NCI-H1694 (cell line): ENCODE results near the gene LRRN4.
"Not testable (repeated sequence)": the region's sequence is repeated elsewhere in the genome, so short reads cannot be mapped to it uniquely, and the experiment has no call there.

Experiments used
- DNase-seq: peaks from one replicate; lab custom pipeline; 2025; lab: John Stamatoyannopoulos, UW

The LRRN4 gene

DNA sequence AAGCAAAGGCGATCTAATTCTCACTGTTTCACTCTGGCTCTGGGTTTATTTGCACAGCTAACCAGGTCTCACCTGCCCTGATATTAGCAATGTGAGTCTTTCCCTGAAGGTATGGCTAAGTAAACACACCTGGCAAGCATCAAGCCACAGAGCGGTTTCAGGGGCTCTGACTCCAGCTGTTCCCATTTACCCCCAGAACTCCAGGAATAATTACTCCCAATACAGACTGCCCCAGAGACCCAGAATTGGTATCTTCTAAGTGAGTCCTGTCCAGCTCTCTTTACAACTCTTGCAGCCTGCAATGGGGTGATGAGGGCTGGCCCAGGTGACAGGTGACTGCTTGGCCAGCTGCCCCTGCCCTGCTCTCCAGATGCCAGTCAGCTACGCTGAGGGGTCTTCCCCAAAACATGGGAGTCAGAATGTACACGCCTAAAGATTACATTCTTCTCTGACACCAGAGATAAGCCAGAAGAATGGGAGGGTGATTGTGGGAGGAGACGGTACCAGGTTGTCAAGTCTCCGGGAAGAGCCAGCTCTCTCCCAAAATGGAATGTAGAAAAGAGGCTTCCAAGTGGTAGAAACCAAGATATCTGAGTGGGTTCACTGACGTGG lies 4.9 kb upstream of the LRRN4 start:
- DNase-seq: no peak

DNA sequence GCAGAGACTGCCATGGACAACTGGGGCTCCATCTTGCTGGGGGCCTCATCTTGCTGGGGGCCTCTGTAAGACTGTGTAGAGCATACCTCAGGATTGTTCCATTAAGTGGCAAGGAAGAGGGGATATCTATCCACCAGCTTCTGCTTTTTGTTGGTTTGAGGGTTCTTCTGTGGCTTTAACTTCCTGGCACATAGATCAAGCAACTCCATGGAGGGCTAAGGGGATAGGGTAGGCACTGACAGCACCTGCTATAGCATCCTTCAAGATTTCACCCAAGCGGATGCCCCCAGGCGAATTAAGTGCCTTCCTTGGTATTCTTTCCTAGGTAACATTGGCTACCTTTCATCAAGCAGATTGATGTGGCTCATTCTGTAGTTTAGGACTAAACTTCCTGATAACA lies 3.8 kb upstream of the LRRN4 start:
- DNase-seq: no peak

DNA sequence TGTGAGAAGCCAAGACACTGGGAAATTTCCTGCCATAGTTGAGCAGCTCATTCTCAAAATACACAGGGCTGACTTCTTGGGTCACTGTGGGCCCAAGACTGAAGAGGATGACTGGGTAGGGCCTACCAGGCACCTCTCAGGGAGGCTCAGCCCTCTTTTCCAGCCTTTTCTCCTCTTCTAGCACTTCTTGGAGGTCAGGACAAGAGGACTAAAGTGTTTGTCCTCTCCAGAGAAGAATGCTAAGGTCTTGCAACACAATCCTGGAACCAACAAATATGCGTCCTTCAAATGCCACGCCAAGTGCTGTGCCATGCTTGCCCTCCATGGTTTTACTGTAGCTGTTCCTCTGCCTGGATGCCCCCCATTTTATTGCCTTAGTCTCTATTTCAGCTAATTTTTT lies 3.3 kb upstream of the LRRN4 start:
- no peak for DNase-seq

DNA sequence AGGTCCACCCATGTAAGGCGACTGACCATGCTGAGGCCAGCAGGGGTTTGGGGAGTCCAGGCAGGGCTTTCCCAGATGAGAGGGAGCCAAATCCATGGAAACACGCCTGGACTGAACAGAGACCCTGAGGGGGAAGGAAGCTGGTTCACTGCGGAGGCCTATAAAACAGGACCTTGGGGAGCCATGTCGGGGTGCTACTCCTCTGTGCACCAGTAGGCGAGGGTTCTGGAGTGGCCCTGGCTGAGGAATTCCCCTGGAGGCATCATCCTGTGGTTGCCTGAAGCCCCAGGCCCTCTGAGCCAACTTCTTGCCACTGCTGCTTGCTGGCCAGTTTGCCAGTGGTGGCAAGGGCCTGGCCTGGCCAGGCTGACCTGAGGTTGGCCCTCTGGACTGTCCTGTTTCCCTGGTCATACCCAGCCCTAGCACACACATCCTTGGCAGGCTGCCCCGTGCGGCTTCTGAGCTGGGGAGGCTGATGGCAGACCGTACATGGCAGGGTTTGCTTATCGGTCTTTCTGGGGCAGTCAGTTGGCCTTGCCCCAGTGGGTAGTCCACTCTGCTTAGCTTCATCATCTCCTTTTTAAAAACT lies 2.2 kb upstream of the LRRN4 start:
- no peak for DNase-seq

DNA sequence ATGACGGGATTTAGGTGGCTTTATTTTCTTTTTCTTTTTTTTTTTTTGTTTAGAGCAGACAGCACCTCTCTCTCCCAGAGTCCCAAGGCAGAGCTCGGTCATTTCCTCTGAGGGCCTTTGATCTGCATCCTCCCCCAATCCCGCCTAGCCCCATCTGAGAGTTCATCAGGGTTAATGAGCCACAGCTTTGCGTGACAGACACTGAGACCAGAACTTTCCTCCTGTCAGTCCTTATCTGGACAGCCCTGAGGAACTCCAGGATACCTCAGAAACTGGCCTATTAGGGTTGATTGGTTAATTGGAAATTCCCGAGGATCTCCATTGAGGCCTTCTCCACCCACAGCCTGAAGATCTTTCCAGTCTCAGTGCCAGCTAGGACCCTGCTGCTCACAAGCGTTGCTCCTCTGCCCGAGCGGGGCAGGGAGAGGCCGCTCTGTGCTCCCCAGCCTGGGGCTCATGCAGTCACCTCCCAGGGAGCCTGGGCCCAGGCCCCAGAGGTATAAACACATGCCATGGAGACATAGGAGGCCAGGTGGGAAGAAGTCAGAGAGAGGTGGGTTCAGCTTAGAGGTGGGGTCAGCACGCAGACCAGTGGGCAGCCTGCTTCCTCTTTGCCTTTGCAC lies 1.4 kb upstream of the LRRN4 start:
- no peak for DNase-seq

DNA sequence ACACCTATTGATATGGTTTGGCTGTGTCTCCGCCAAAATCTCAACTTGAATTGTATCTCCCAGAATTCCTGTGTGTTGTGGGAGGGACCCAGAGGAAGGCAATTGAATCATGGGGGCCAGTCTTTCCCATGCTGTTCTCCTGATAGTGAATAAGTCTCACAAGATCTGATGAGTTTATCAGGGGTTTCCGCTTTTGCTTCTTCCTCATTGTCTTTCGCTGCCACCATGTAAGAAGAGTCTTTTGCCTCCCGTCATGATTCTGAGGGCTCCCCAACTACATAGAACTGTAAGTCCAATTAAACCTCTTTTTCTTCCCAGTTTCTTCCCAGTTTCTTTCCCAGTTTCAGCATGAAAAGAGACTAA lies 810 bp upstream of the LRRN4 start:
- not testable (repeated sequence) for DNase-seq

DNA sequence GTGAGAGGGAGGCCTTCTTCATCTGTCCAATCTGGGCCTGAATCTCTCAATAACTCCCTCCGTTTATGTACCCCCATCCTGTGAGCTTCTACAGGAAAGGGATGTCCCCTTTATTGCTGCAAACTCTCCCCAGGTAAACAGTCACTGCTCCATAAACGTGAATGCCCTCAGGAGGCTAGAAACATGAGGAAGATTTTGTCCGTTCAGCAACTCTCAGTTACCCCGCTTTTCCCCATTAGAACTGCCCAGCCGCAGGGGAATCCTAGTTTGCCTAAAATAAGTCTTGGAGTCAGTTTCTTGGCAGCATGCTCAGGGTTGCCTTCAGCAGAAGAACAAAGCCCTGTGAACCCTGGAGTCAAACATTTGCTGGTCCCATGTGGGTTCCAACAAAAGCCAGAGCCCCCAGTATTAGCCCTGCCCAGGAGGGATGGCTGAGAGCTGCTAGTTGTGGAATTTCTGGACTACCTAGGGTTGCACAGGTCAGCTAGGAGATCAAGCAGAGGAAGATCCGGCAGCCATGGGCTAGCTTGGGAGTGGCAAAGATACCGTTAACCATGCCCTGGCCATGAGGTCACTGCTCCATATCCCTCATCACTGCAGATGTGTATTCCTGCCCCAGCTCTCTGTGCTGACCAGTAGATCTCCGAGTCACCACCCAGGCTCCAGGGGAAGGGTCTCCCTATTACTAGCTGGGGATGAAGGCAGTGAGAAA lies 640 bp downstream of the LRRN4 start:
- no peak for DNase-seq

DNA sequence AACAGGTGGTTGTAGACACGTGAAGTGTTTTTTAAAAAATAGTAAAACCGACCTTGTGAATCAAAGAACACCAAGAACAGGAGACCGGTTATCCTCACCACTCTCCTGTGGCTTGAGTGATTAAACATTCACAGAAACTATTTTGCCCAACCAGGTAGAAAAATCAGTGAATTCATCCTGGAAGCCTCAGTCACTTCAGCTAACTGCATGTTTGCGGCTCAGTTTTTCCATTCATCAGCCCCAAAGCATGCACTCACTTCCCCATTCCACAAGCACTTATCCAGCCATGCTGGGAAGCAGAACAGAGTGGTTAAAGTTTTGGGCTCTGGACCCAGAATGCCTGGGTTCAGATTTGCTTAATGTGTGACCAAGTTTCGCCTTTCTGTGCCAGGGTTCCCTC lies 2.4 kb downstream of the LRRN4 start:
- no peak for DNase-seq

DNA sequence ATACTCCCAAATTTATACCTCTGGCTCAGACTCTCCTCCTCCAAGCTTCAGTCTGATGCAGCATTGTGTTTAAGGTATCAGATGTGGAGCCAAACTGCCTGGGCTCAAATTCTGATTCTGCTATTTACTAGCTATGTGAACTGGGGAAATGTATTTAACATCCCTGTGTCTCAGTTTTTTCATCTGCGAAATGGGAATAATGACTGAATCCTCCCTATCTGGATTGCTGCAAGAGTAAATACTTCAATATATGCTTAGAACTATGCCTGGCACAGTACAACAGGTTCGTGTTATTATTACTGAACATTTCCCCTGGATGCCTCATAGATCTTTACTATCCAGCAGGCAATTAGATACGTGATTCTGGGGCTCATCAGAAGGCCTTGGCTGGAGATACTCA lies 5.5 kb downstream of the LRRN4 start:
- no peak for DNase-seq

DNA sequence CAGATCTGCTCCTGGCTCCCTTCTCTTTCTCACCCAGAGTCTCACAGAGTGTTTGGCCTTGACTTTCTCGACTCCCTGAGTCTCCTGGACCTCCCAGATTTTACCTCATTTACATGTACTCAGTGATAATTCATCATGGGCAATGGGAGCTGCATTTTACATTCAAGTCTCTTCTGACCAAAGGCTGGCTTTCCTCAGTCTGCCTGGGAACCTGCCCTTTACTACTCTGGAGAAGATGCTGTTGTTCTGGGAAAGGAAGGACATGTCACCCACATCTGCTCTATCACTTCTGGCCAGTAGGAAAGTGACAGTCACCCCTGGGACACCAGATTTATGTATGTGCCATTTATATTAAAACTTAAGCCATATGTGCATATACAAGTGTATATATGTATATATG lies 7.4 kb downstream of the LRRN4 start:
- no peak for DNase-seq

DNA sequence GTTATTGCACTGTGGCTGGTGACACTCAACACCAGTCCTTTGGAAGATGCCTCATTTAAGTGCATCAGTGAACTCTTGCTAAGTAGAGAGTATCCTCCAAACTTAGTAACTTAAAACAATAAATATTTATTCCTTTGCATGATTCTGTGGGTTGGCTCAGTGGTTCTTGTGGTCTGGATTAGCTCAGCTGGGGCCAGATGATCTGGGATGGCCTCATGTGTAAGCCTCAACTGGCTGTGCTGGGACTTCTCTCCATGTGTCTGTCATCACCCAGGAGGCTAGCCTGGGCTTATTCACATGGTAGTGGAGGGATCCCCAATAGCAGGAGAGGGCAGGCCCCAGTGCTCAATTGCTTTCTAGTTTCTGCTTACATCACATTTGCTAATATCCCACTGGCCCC lies 8.3 kb downstream of the LRRN4 start:
- DNase-seq: no peak

DNA sequence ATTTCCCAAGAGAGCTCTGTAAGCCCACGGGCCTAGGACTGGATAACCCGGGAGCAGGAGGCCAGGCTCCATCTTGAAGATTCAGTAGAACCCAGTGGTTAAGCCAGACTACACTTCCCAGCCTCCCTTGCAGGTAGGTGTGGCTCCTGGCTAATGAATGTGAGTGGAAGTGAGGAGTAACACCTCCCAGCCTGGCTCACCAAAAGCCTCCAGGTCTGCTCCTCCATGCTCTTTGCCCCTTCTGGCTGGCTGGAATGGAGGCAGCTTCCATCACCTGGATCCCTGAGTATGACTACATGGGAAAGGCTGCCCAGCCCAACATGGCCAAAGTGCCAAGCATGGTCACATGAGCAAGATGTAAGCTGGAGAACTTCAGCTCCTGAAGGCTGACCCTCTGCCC lies 9.7 kb downstream of the LRRN4 start:
- no peak for DNase-seq

DNA sequence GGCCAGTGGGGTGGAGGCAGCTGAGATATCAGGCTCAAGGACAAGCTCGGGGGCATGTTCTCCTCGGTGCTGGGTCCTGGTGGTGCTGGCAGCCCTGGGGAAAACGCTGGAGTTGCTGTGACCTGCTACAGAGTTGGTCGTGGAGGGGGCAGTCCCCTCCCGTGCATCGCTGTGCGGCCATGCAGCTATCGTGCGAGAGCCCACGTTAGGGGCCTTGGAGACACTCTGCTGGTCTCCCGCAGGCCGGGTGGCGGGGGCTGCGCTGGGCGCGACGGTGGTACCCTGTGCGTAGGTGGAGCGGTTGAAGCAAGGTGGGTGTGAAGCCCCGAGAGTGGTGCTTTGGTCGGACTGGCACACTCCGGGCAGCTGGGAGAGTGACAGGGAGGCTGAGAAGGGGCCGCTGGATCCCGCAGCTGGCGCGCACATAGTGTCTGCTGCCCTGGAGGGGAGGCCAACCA lies 12.0 kb downstream of the LRRN4 start:
- no peak for DNase-seq

DNA sequence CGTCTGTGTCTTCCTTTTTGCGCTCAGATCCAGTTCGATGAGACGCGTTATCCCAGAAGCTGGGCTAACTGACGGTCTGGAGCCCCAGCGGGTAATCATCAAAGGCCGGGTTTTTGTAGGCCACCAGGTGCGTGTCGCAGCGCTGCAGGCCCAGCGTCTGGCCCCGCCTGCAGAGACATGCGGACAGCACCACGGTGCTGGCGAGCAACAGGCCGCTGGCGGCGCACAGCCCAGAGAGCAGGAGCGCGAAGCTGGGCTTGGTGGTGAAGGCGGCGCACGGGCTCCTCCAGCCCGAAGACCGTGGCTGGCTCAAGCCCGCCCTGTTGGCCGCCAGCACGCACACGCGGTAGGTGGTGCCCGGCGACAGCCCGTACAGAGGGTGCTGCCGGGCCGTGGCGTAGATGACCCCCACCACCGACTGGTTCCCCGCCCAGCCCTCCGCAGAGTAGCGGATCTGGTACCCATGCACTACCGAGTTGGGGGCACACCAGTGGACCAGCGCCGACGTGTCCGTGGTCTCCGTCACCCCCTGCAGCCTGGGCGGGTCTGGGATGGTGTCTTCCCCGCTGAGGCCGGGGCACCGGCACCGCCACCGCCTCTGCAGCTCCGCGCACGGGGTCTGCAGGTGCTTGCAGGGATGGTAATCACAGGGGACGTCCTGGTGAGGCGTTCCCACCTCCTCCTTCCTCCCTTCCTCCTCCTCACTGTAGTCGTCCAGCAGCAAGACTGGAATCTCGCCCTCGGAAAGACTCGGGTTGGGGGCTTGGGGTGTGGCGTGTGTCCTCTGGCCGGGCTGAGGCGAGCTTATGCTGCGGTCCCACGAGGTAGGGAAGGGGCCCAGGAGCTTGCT lies 12.7 kb downstream of the LRRN4 start:
- DNase-seq: no peak

DNA sequence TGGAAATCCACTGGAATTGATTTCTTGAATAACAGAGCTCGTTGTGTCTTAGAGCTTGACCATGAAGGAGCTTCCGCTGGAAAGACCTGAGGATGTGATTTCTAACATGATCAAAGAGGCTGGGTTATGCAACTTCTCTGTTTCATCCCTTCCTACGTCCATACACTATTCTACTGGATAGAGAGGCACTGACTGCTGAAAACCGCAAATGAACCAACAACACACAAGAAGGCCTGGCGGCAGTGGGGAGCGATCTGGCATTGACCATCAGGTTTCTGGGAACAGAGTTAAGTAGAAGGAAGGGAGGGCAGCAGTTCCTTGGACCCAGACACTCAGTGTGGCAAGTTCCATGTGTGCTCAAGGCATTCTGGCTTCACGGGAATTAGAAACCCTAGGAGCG lies 13.3 kb downstream of the LRRN4 start:
- no peak for DNase-seq

DNA sequence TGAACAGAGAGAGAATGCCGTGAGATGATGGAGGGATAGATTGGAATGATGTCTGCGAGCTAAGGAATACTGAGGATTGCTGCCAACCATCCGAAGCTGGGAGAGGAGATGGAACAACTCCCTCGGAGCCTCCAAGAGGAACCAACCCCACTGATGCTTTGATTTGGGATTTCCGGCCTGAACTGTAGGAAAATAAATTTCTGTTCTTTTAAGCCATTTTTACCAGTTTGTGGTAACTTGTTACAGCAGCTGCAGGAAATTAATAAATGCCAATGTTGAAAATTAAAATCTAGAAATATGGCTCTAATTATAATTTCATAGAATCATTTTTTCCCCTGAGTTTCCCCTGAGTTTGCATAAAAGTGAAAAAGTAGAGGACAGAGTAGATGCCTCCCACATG lies 14.1 kb downstream of the LRRN4 start:
- no peak for DNase-seq

DNA sequence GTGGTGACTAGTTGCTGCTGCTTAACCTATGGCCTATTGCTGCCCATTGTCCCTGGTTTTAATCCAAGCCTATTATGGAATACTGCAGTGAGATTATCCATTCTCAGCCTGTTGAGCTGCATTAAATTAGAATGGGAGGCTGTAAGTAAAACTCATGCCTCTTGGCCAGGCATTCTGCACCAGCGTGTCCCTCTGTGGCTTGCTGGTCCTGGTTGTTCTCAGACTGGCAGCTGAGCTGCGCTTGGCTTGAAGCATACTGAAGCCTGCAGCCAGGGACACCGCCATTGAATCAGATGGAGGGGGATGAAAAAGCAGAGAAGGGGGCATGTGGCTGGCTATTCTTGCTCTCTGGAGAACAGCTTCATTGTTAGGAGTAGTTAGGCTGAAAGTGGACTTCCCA lies 15.6 kb downstream of the LRRN4 start:
- DNase-seq: no peak

DNA sequence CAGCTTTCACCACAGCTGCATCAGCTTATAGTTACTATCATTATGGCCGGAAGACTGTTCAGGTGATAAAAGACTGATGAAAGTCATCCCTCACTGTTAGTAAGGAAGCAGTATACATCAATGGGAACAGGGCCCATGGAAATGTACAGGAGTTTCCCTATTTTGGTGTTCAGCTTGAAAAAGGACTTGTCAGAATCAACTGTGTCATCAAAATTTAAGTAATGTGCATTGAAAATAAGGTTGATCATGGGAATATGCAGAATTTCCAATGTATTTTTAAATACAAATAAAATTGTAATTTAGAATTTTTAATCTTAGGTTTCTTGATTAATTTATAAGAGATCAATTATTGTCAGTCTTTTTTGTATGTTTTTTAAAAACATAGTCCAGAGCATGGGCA lies 16.8 kb downstream of the LRRN4 start:
- DNase-seq: no peak

DNA sequence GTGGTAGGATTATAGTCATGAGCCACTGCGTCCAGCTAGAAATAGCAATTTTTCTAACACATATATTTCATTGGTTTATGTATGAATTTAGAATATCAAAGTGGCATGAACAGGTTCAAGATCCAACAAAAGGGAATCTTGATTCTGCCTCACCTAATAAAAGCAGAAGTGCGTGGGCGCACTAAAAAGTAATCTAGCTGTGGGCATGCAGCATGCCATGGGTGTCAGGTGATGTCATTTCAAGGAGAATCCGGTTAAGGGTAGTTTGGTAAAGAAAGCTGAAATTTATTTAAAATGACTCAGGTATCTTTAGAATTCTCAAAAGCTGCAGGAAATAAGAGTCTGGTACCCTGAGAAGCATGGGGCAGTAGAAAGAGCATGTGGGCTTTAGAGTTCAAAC lies 17.6 kb downstream of the LRRN4 start:
- no peak for DNase-seq

DNA sequence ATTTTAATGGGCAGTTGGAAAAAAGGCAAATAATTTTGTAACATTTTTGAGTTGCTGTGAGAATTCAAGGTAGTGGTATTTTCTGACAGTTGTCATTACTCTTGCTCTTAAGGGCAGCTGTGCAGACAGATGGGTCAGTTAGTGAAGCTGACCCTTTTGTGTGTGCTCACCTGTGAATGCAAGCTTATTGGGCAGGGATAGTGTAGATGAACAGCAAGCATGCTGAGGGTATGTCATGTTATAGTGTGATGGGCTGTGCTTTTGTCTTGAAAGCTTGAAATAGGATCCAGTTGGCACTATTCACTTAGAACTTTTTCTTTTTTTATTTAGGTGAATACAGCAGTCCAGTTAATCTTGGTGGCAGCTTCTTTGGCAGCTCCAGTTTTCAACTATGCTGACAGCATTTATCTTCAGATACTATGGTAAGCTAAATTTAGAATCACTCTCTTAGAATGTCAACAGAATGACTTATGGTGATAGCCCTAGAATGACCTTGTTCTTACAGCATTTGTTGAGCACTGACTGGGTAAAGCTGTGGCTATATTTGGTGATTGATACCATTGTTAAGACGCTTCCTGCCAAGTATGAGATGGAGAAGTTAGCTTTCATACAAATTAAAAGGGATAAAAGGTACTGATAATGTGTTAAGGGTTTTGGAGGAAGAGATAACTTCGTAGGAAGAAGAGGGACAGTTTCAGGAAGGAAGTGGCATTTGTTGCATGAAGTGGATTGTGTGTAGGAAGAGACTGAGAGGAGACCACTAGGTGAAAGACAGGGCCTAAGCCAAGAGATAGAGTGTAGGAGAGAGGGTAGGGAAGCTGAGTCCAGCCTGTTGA lies 19.5 kb downstream of the LRRN4 start:
- DNase-seq: no peak

DNA sequence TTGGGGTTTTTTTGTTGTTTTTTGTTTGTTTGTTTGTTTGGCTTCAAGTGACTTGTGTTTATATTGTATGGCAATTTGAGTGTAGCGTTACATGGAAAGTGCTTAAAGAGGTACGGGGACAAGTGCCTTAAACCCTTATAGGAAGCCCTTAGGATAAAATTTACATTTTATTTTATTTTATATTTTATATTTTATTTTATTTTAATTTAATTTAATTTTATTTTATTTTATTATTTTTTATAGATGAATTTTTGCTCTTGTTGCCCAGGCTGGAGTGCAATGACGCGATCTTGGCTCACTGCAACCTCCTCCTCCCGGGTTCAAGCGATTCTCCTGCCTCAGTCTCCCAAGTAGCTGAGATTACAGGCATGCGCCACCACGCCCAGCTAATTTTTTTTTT lies 21.0 kb downstream of the LRRN4 start:
- DNase-seq: not testable (repeated sequence)
